IPS-20b (cell line): ENCODE results near the gene GBF1.

Source experiments
- H3K27ac ChIP-seq: one replicate; pipeline ENCODE4 v1.5.1; 2013; ENCODE audit warnings: low read length
- H3K27me3 ChIP-seq: 2 replicates; pipeline ENCODE4 v1.6.1; 2013; ENCODE audit warnings: mild to moderate bottlenecking, low read length, inconsistent platforms; ENCODE audit not compliant: insufficient read depth
- H3K36me3 ChIP-seq: 2 replicates; pipeline ENCODE4 v1.6.1; 2013; ENCODE audit warnings: low read depth, mild to moderate bottlenecking, inconsistent platforms, low read length, moderate library complexity; ENCODE audit not compliant: insufficient read depth
- H3K4me1 ChIP-seq: 2 replicates; pipeline ENCODE4 v1.6.1; 2013; ENCODE audit warnings: mild to moderate bottlenecking, control low read depth, inconsistent platforms, low read length, moderate library complexity; ENCODE audit not compliant: insufficient read depth
- H3K4me3 ChIP-seq: 2 replicates; pipeline ENCODE4 v1.5.1; 2013; ENCODE audit warnings: mild to moderate bottlenecking, low read length, inconsistent platforms
- H3K9ac ChIP-seq: 2 replicates; pipeline ENCODE4 v1.6.1; 2013; ENCODE audit warnings: low read depth, mild to moderate bottlenecking, inconsistent platforms, low read length, moderate library complexity
- H3K9me3 ChIP-seq: 2 replicates; pipeline ENCODE4 v1.6.1; 2013; ENCODE audit warnings: mild to moderate bottlenecking, low read depth, low read length, inconsistent platforms; ENCODE audit not compliant: insufficient read depth

Gene GBF1

DNA sequence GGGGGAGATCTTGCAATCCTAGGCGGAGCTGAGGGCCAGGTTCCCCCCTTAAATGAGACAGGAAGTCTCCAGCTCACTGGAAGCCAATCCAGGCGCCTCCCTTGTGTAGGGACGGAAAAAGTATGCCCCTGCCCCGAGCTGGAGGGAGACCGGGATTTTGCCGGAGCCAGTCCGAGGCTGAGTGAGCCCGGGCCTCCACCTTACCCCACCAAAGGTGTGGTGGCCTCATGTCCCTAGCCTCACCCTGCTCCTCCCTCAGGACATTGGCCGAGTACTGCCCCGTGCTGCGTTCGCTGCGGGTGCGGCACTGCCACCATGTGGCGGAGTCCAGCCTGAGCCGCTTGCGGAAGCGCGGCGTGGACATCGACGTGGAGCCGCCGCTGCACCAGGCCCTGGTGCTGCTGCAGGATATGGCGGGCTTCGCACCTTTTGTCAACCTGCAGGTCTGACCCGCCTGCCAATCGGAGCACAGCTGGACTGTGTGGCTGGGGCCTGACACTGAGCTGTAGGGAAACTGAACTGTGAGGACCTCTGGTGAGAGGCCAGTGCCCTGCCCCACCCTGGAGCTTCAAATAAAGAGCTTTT, 177.3 kb downstream of the GBF1 start:
- H3K4me3 ChIP-seq = peak overlapping the region; percentile 90
- H3K9me3 ChIP-seq = no peaks in the 10 kb centered on the region
- peaks cover 13% of the 10 kb centered on the region for H3K36me3 ChIP-seq
- peaks cover 28% of the 10 kb centered on the region for H3K27me3 ChIP-seq
- H3K27ac ChIP-seq = no peak overlapping the region
- peaks cover 5% of the 10 kb centered on the region for H3K4me1 ChIP-seq
- no peak overlapping the region for H3K9ac ChIP-seq

DNA sequence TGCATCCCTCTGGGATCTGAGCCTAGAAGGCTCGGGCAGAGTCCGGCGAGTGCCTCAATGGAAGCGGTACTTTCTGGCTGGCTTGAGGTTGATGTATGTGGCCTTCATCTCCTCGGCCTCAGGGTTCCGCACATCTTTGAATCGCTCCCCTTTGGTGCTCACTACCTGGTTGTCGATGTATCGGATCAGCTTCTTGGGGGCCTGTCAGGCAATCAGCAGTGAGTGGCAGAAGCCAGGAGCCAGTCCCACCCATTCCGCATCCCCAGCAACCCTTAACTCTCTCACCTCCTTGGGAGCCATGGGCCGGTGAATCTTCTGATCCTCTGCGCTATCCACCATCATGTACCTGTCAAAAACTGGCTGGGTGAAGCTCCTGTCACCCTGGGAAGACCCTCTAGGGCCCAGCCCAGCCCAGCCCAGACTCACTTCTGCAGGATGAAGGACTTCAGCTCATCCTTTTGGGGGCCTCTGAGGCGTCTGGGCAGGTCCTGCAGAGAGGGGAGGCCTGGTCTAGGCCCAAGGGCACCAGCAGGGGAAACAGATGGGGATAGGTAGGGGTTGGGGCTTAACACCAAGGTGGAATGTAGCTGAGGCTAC, 178.1 kb downstream of the GBF1 start:
- H3K9ac ChIP-seq = no peak overlapping the region
- peaks cover 20% of the 10 kb centered on the region for H3K27me3 ChIP-seq
- H3K36me3 ChIP-seq = peaks cover 13% of the 10 kb centered on the region
- H3K27ac ChIP-seq = no peak overlapping the region
- H3K4me1 ChIP-seq = no peaks in the 10 kb centered on the region; the same call in 1 of the 2 replicates
- H3K9me3 ChIP-seq = no peaks in the 10 kb centered on the region
- H3K4me3 ChIP-seq = no peak overlapping the region

DNA sequence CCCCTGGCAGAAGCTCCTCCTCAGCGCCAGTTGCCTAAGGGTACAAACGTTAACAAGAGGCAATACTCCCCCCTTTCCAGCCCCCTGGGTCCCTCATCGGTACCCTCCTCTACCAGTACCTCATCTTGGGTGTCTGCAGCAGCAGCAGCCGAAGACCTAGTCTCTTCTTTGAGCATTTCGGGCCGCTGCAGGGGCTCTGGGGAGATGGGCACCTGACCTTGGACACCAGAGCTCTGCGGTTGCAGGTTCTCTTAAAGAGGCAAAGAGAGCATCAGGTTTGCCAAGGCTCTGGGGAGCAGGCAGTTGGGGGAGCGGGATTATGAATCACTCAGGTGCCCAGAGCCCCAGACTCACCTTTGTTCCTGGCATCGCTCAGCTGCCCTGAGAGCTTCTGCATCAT, 178.8 kb downstream of the GBF1 start:
- H3K4me3 ChIP-seq = no peak overlapping the region
- H3K4me1 ChIP-seq = no peaks in the 10 kb centered on the region; the same call in 1 of the 2 replicates
- no peak overlapping the region for H3K27ac ChIP-seq
- no peak overlapping the region for H3K9ac ChIP-seq
- peaks cover 13% of the 10 kb centered on the region for H3K36me3 ChIP-seq
- peaks cover 16% of the 10 kb centered on the region for H3K27me3 ChIP-seq
- no peaks in the 10 kb centered on the region for H3K9me3 ChIP-seq

DNA sequence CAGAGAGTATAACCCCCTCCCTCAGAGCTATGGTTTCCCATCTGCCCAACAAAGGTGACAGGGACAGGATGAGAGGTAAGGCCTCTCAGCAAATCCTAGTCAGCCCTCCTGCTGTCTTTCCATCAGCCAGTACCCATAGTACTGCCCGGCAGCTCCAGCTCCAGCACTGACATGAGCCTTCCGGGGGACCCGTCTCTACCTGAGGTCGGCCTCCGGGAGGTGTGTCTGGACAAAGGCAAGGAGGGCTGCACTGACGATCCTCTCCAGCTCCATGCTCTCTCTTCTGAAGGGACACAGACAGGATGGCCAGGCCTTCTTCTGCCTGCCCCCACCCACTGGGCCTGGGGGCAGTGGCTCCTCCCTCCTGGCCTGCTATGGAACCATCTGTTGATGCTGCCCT, 179.6 kb downstream of the GBF1 start:
- peaks cover 15% of the 10 kb centered on the region for H3K27me3 ChIP-seq
- H3K9ac ChIP-seq = no peak overlapping the region
- no peaks in the 10 kb centered on the region for H3K9me3 ChIP-seq
- no peak overlapping the region for H3K27ac ChIP-seq
- no peak overlapping the region for H3K4me3 ChIP-seq
- peaks cover 13% of the 10 kb centered on the region for H3K36me3 ChIP-seq
- no peaks in the 10 kb centered on the region for H3K4me1 ChIP-seq

DNA sequence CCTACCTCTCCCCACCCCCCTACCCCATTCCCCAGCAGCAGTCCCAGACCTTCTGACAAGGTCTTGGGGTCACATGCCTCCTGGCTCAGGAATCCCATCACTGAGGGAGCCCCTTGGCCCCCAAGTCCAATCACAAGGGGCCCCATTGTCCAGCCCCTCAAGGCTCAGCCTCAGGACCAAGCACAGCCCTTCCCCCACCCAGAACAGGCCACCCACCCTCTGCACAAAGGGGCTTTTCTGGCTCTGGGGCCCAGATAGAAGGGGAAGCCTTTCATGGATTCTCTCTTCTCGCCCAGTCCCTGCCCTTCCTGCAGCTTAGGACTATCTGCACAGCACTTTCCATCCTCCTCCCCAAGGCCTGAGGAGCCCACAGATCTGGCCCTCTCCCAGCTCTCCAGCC, 180.1 kb downstream of the GBF1 start:
- Histone ChIP-seq H3K9ac (no peak overlapping the region), H3K27me3 (peaks cover 15% of the 10 kb centered on the region), H3K9me3 (no peaks in the 10 kb centered on the region), H3K4me1 (no peaks in the 10 kb centered on the region), H3K4me3 (no peak overlapping the region), H3K36me3 (peaks cover 13% of the 10 kb centered on the region), H3K27ac (no peak overlapping the region)

DNA sequence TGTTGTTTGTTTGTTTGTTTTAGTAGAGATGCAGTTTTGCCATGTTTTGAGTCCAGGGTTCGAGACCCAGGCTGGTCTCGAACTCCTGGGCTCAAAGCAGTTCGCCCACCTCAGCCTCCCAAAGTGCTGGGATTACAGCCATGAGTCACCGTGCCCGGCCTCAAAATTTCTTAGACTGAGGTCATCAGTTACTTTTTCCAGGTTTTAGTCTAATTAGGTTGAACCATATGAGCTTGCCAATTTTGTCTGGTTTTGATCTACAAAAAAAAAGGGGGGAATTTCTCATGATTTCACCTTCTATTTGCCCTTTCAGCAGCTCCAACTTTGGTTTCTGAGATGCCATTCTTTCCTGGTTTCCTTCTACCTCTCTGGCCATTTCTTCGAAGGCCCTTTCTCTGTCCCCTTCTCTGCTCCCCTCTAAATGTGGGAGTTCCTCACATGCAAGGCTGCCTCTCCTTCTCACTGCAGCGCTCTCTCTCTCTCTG, 181.5 kb downstream of the GBF1 start:
- H3K36me3 ChIP-seq = peaks cover 13% of the 10 kb centered on the region
- peaks cover 11% of the 10 kb centered on the region for H3K27me3 ChIP-seq
- no peak overlapping the region for H3K9ac ChIP-seq
- no peak overlapping the region for H3K4me3 ChIP-seq
- H3K9me3 ChIP-seq = no peaks in the 10 kb centered on the region
- H3K4me1 ChIP-seq = peaks cover 4% of the 10 kb centered on the region; the same call in 1 of the 2 replicates
- no peak overlapping the region for H3K27ac ChIP-seq

DNA sequence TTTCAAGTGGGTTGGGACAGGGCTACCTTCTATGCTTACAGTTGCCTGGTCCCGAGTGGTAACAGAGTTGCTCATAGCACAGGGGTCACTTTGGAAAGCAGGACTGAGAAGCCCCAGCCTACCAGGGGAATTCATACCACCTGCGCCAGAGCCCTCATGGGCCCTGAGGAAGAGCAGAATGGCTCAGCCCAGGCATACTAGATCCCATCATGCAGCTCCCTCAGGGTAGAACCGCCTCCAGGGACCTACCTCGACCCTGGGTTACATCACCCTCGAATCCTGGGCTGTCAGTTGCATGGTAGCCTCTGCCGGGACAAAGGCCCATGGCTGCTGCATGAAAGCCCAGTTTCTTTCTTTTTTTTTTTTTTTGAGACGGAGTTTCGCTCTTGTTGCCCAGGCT, 184.1 kb downstream of the GBF1 start:
- no peak overlapping the region for H3K4me3 ChIP-seq
- peaks cover 4% of the 10 kb centered on the region; the same call in 1 of the 2 replicates for H3K4me1 ChIP-seq
- no peaks in the 10 kb centered on the region for H3K36me3 ChIP-seq
- no peaks in the 10 kb centered on the region for H3K9me3 ChIP-seq
- no peak overlapping the region for H3K27ac ChIP-seq
- H3K27me3 ChIP-seq = peaks cover 18% of the 10 kb centered on the region
- no peak overlapping the region for H3K9ac ChIP-seq

DNA sequence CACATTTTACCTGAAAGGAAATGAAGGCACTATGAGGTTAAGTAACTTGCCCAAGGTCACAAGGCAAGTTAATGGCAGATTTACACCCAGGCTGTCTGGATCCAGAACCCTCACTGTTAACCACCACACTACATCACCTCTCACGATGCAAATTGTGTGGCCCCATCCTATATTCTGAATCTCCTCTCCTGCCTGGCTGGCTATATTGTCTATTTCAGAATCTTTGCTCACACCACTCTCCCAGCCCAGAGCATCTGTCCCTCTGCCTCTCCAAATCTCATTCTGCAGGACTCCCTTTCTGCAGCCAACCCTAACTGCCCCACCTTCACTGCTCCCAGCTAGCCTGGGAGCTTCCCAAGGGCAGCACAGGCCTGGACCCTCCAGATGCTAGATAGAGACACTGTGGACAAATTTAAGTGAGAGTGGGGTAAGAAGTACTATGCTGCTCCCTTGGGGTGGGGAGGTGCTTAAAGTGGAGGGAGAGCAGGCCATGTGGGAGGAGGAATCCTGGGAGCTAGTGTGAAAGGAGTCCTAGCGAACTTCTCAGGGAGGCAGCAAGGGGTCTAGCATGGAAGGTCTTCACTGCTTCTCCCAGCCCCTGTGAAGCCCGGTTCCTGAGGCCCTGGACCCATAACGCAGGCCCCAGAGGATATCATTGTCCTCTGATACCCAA, 186.3 kb downstream of the GBF1 start:
- peak overlapping the region; percentile 98 for H3K4me3 ChIP-seq
- peak overlapping the region; percentile 97 for H3K9ac ChIP-seq
- peaks cover 40% of the 10 kb centered on the region for H3K27me3 ChIP-seq
- H3K27ac ChIP-seq = peak overlapping the region; percentile 76
- H3K9me3 ChIP-seq = no peaks in the 10 kb centered on the region
- H3K4me1 ChIP-seq = peaks cover 11% of the 10 kb centered on the region
- H3K36me3 ChIP-seq = no peaks in the 10 kb centered on the region
